Measurements from ENCODE around the gene ZNF283. TPM values are rescaled to one million over a fixed set of nuclear protein-coding genes. Genes with fewer than 3 reads are reported as not detected.

ZNF283 gene
- total and polyA plus RNA-seq, 2 donors (not counting 1 experiment from before 2014, with no cell fraction given) = 2.1 to 20.8 TPM

DNA sequence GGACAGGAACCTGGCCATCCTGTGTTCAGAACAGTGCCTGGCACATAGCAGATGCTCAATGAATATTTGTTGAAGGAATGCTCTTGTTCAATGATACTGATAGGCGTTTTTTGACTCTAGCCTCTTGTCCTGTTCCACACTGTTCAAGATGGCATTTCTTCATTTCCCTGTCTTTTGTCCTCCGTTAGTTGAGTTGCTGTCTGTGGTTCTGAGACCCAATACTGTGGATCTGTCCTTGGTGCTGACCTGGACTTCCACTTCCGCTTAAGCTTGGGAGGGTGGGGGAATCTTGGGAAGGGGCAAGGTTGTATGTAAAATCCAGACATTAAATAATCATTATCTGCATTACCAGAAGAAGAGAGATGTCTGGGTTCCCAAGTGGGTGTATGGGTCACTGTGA, 38.1 kb upstream of the ZNF283 start:
- Histone ChIP-seq H3K9me3 (ENCODE audit: control extremely low read depth in 1 of 3, control insufficient read depth in 2 of 3, insufficient read depth in 1 of 3, low read length in 2 of 3) (no peaks in the 10 kb centered on the region), H3K4me1 (ENCODE audit: control insufficient read depth in 2 of 2, insufficient read depth in 2 of 2, low read length in 2 of 2) (peaks cover 13 to 15% of the 10 kb centered on the region in 2 donors), H3K27ac (ENCODE audit: low read length in 2 of 2) (no peak overlapping the region), H3K36me3 (replicated peaks in 1 of 2; ENCODE audit: control extremely low read depth in 1 of 2, control insufficient read depth in 1 of 2, extremely low read depth in 1 of 2, insufficient read depth in 2 of 2, low read length in 1 of 2) (no peaks in the 10 kb centered on the region), H3K4me3 (ENCODE audit: control extremely low read depth in 1 of 5, extremely low read depth in 1 of 5, insufficient read depth in 1 of 5, low read depth in 2 of 5, low read length in 4 of 5) (no peak overlapping the region), H3K9ac (ENCODE audit: low read length) (no peak overlapping the region), H2AFZ (ENCODE audit: insufficient read depth, low read depth, low read length, poor library complexity, severe bottlenecking) (no peak overlapping the region), H3K4me2 (replicated peaks; ENCODE audit: low read depth, low read length, poor library complexity, severe bottlenecking) (no peak overlapping the region), H3K79me2 (ENCODE audit: control insufficient read depth, insufficient read depth, low read length) (no peaks in the 10 kb centered on the region), H3K27me3 (replicated peaks in 1 of 4; ENCODE audit: control extremely low read depth in 1 of 4, control insufficient read depth in 3 of 4, insufficient read depth in 4 of 4, low read length in 3 of 4) (peaks cover 0 to 13% (median 3%) of the 10 kb centered on the region in 4 experiments), H4K20me1 (ENCODE audit: control insufficient read depth, insufficient read depth, low read length, poor library complexity, severe bottlenecking) (no peaks in the 10 kb centered on the region)
- Mint-ChIP-seq H3K27me3 (peaks cover 10% of the 10 kb centered on the region), H3K9me3 (ENCODE audit: insufficient read depth) (no peaks in the 10 kb centered on the region), H3K4me3 (no peak overlapping the region), H3K4me1 (peaks cover 18% of the 10 kb centered on the region), H3K27ac (no peak overlapping the region)
- ATAC-seq (ENCODE audit: low read depth) (no peak), DNase-seq (peak; percentile 57)
- intact Hi-C loops (cut with micrococcal nuclease) = loop anchor here (10.0 kb wide), 1 partner anchor 344 kb away; no protein-coding TSS in a partner anchor
- ChIA-PET CTCF (interaction anchor here (0.5 to 1.4 kb wide), 2 partner anchors 11 to 44 kb away, joined by 5 to 12 read pairs; no protein-coding TSS in a partner anchor), POLR2A (no interaction called here)
- 20% methylated on average over 1 of the region's 3 CpGs for WGBS (ENCODE audit: insufficient coverage)
- TF ChIP-seq, protein P1, sequence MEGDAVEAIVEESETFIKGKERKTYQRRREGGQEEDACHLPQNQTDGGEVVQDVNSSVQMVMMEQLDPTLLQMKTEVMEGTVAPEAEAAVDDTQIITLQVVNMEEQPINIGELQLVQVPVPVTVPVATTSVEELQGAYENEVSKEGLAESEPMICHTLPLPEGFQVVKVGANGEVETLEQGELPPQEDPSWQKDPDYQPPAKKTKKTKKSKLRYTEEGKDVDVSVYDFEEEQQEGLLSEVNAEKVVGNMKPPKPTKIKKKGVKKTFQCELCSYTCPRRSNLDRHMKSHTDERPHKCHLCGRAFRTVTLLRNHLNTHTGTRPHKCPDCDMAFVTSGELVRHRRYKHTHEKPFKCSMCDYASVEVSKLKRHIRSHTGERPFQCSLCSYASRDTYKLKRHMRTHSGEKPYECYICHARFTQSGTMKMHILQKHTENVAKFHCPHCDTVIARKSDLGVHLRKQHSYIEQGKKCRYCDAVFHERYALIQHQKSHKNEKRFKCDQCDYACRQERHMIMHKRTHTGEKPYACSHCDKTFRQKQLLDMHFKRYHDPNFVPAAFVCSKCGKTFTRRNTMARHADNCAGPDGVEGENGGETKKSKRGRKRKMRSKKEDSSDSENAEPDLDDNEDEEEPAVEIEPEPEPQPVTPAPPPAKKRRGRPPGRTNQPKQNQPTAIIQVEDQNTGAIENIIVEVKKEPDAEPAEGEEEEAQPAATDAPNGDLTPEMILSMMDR (IDR thresholded peaks at IDR 0.05) = no peak
- TF ChIP-seq EZH2 (IDR thresholded peaks at IDR 0.05; ENCODE audit: borderline replicate concordance, insufficient read depth, low read depth, low read length, poor library complexity, severe bottlenecking) = no peak

DNA sequence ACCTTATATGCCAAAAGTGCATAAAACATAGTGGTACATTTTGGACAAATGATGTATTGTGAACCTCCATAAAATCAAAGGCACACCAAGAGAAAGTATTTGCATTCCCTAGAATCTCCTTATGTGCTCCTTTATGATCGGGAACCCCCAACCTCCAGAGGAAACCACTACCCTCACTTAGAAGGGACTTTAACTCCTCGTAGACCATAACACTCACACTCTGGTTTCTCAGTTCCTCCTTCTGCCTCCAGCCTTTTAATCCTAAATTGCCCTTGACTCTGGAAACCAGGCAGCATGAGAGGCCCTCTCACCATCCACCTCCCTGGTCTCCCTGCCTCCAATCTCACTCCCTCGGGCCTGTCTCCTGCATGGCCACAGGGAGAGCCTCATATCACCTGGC, 36.5 kb upstream of the ZNF283 start:
- no peak overlapping the region for H3K4me2 ChIP-seq (replicated peaks; ENCODE audit: low read depth, low read length, poor library complexity, severe bottlenecking)
- POLR2A ChIA-PET = no interaction called here
- H3K9me3 Mint-ChIP-seq (ENCODE audit: insufficient read depth) = no peaks in the 10 kb centered on the region
- DNase-seq (no peak), ATAC-seq (ENCODE audit: low read depth) (no peak)
- H3K4me1 ChIP-seq (ENCODE audit: control insufficient read depth in 2 of 2, insufficient read depth in 2 of 2, low read length in 2 of 2) = no peaks in the 10 kb centered on the region
- H3K27ac Mint-ChIP-seq = no peak overlapping the region
- peaks cover 3% of the 10 kb centered on the region for H3K4me1 Mint-ChIP-seq
- H3K27me3 Mint-ChIP-seq = peaks cover 14% of the 10 kb centered on the region
- H3K36me3 ChIP-seq (replicated peaks in 1 of 2; ENCODE audit: control extremely low read depth in 1 of 2, control insufficient read depth in 1 of 2, extremely low read depth in 1 of 2, insufficient read depth in 2 of 2, low read length in 1 of 2) = no peaks in the 10 kb centered on the region
- H3K79me2 ChIP-seq (ENCODE audit: control insufficient read depth, insufficient read depth, low read length) = no peaks in the 10 kb centered on the region
- no peaks in the 10 kb centered on the region for H4K20me1 ChIP-seq (ENCODE audit: control insufficient read depth, insufficient read depth, low read length, poor library complexity, severe bottlenecking)
- peaks cover 0 to 24% (median 6%) of the 10 kb centered on the region in 4 experiments for H3K27me3 ChIP-seq (replicated peaks in 1 of 4; ENCODE audit: control extremely low read depth in 1 of 4, control insufficient read depth in 3 of 4, insufficient read depth in 4 of 4, low read length in 3 of 4)
- WGBS (ENCODE audit: insufficient coverage) = 3% methylated on average over 3 of the region's 3 CpGs
- intact Hi-C loops (cut with micrococcal nuclease) = no loop called here
- peaks cover 0 to 6% (median under 1%) of the 10 kb centered on the region in 3 donors for H3K9me3 ChIP-seq (ENCODE audit: control extremely low read depth in 1 of 3, control insufficient read depth in 2 of 3, insufficient read depth in 1 of 3, low read length in 2 of 3)
- CTCF ChIA-PET = interaction anchor here (0.6 to 1.6 kb wide), 4 partner anchors 12 to 46 kb away, joined by 3 to 12 read pairs (median 4); no protein-coding TSS in a partner anchor
- TF ChIP-seq EZH2 (IDR thresholded peaks at IDR 0.05; ENCODE audit: borderline replicate concordance, insufficient read depth, low read depth, low read length, poor library complexity, severe bottlenecking) = no peak
- TF ChIP-seq, protein P1 (IDR thresholded peaks at IDR 0.05) = no peak
- H2AFZ ChIP-seq (ENCODE audit: insufficient read depth, low read depth, low read length, poor library complexity, severe bottlenecking) = no peak overlapping the region
- H3K4me3 ChIP-seq (ENCODE audit: control extremely low read depth in 1 of 5, extremely low read depth in 1 of 5, insufficient read depth in 1 of 5, low read depth in 2 of 5, low read length in 4 of 5) = no peak overlapping the region
- no peak overlapping the region for H3K4me3 Mint-ChIP-seq
- H3K9ac ChIP-seq (ENCODE audit: low read length) = no peak overlapping the region
- no peak overlapping the region for H3K27ac ChIP-seq (ENCODE audit: low read length in 2 of 2)
